HFFc6 (cell line): ENCODE data around the gene PRC1. TPM values are rescaled to one million over a fixed set of nuclear protein-coding genes. Genes with fewer than 3 reads are reported as not detected.

ENCODE experiments used
- DNase-seq: peaks from one replicate; pipeline ENCODE4 v3.0.0-alpha.2; 2018
- H3K27ac Mint-ChIP-seq: 2 replicates; pipeline ENCODE4 v1.8.0; 2020; ENCODE audit warnings: mild to moderate bottlenecking, mixed read lengths
- H3K27me3 Mint-ChIP-seq: 2 replicates; pipeline ENCODE4 v1.8.0; 2021; ENCODE audit warnings: mild to moderate bottlenecking, moderate library complexity, mixed read lengths; ENCODE audit not compliant: insufficient read depth
- H3K36me3 Mint-ChIP-seq: 2 replicates; pipeline ENCODE4 v1.8.0; 2021; ENCODE audit warnings: low read depth, mixed read lengths
- H3K4me1 Mint-ChIP-seq: 2 replicates; pipeline ENCODE4 v1.8.0; 2020; ENCODE audit warnings: low read depth, mixed read lengths
- H3K4me3 Mint-ChIP-seq: 2 replicates; pipeline ENCODE4 v1.8.0; 2020; ENCODE audit warnings: mild to moderate bottlenecking, moderate library complexity, mixed read lengths
- H3K9me3 Mint-ChIP-seq: 2 replicates; pipeline ENCODE4 v1.8.0; 2020; ENCODE audit warnings: mild to moderate bottlenecking, mixed read lengths
- CTCF ChIP-seq: fragments of 200-600 bp; sonication (generic); IDR thresholded peaks from 2 replicates; pipeline ENCODE4 v1.5.0; 2021; ENCODE audit warnings: antibody characterized with exemption, mild to moderate bottlenecking
- total RNA-seq, 6 experiments: library from RNA; stranded (reverse); fragmentation: NEBNext Ultra II Directional; extraction: Animal tissue kit (Norgen Biotek cat#: 25700); gene quantifications; 2 replicates in 1 of 6; 3 replicates in 5 of 6; pipeline ENCODE4 v1.2.3, GENCODE V29; 2021

The PRC1 gene
- total RNA-seq, 6 experiments from 2014 or later, result 85.5 to 210 (median 189) TPM

DNA sequence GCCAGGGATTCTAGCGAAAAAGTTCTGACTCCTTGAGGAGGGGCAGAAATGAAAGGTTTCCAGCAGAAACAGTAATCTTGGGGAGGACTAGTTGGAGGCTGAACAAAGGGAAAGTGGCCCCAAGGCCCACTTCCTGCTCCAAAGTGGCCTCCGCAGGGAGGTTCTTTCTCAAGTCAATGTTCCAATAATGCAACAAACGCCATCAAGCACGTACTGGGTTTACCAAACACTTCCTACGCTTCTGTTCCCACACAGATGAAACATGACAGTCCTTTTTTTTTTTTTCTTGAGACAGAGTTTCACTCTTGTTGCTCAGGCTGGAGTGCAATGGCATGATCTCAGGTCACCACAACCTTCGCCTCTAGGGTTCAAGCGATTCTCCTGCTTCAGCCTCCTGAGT lies 49.2 kb downstream of the PRC1 start:
- no peak for DNase-seq
- no peak overlapping the region for H3K4me3 Mint-ChIP-seq
- H3K27ac Mint-ChIP-seq, result no peak overlapping the region
- no peaks in the 10 kb centered on the region for H3K9me3 Mint-ChIP-seq
- TF ChIP-seq CTCF, result no peak
- peaks cover 4% of the 10 kb centered on the region; the same call in 1 of the 2 replicates for H3K27me3 Mint-ChIP-seq
- H3K4me1 Mint-ChIP-seq, result peaks cover 15% of the 10 kb centered on the region
- peaks cover 28% of the 10 kb centered on the region for H3K36me3 Mint-ChIP-seq

- DNase-seq, result no peak
- Mint-ChIP-seq H3K27me3 (no peaks in the 10 kb centered on the region), H3K36me3 (peaks cover 14% of the 10 kb centered on the region), H3K27ac (no peak overlapping the region), H3K4me1 (no peaks in the 10 kb centered on the region), H3K9me3 (no peaks in the 10 kb centered on the region), H3K4me3 (no peak overlapping the region)
- TF ChIP-seq CTCF, result no peak
Observed at GRCh38 chr15:90942354-90943120, 51.8 kb downstream of the PRC1 start.

- H3K4me1 Mint-ChIP-seq, result peaks cover 9% of the 10 kb centered on the region
- peaks cover under 1% of the 10 kb centered on the region; the same call in 1 of the 2 replicates for H3K27me3 Mint-ChIP-seq
- no peak for TF ChIP-seq CTCF
- H3K27ac Mint-ChIP-seq, result no peak overlapping the region
- no peak overlapping the region for H3K4me3 Mint-ChIP-seq
- no peaks in the 10 kb centered on the region for H3K9me3 Mint-ChIP-seq
- H3K36me3 Mint-ChIP-seq, result peaks cover 19% of the 10 kb centered on the region
- DNase-seq, result no peak
Observed at GRCh38 chr15:90941038-90941437, 53.3 kb downstream of the PRC1 start.

- no peaks in the 10 kb centered on the region for H3K9me3 Mint-ChIP-seq
- H3K27ac Mint-ChIP-seq, result no peak overlapping the region
- peaks cover 13% of the 10 kb centered on the region for H3K4me1 Mint-ChIP-seq
- peaks cover 17% of the 10 kb centered on the region for H3K36me3 Mint-ChIP-seq
- no peak for DNase-seq
- no peak overlapping the region for H3K4me3 Mint-ChIP-seq
- peaks cover 2% of the 10 kb centered on the region; the same call in 1 of the 2 replicates for H3K27me3 Mint-ChIP-seq
- no peak for TF ChIP-seq CTCF
Observed at GRCh38 chr15:90939756-90940155, 54.6 kb downstream of the PRC1 start.

GRCh38 chr15:90938261-90938660 lies 56.1 kb downstream of the PRC1 start:
- H3K4me1 Mint-ChIP-seq, result peaks cover 21% of the 10 kb centered on the region
- H3K27ac Mint-ChIP-seq, result no peak overlapping the region
- TF ChIP-seq CTCF, result no peak
- H3K9me3 Mint-ChIP-seq, result no peaks in the 10 kb centered on the region
- no peak overlapping the region for H3K4me3 Mint-ChIP-seq
- H3K36me3 Mint-ChIP-seq, result peaks cover 15% of the 10 kb centered on the region
- no peak for DNase-seq
- H3K27me3 Mint-ChIP-seq, result peaks cover 2% of the 10 kb centered on the region; the same call in 1 of the 2 replicates
